Suprapubic skin (tissue), 4 donors: ENCODE measurements around the gene WDFY2. TPM values are rescaled to one million over a fixed set of nuclear protein-coding genes. Genes with fewer than 3 reads are reported as not detected.

ENCODE experiments used
- DNase-seq, 2 donors: peaks; one replicate each; pipeline ENCODE4 v3.0.0-alpha.2; 2019; ENCODE audit warnings: low spot score in 2 of 2
- H3K27ac ChIP-seq: fragments of 200-600 bp; sonication (generic); one replicate; pipeline ENCODE4 v1.5.1; 2019
- H3K27me3 ChIP-seq: fragments of 200-600 bp; sonication (generic); one replicate; pipeline ENCODE4 v1.5.1; 2019
- H3K36me3 ChIP-seq: fragments of 200-600 bp; sonication (generic); one replicate; pipeline ENCODE4 v1.5.1; 2019
- H3K4me1 ChIP-seq: fragments of 200-600 bp; sonication (generic); one replicate; pipeline ENCODE4 v1.5.1; 2019
- H3K4me3 ChIP-seq: fragments of 200-600 bp; sonication (generic); one replicate; pipeline ENCODE4 v1.5.1; 2019; ENCODE audit warnings: mild to moderate bottlenecking
- H3K9me3 ChIP-seq: fragments of 200-600 bp; sonication (generic); one replicate; pipeline ENCODE4 v1.5.1; 2019
- EP300 ChIP-seq: sonication (generic); formaldehyde crosslinking; IDR thresholded peaks from one replicate; pipeline ENCODE4 v1.6.1; 2017; ENCODE audit warnings: antibody characterized with exemption
- POLR2A ChIP-seq, 2 donors: fragments of 450-650 bp; IDR thresholded peaks; one replicate each; pipeline ENCODE4 v1.6.1; 2017; ENCODE audit warnings: antibody characterized with exemption in 2 of 2, mild to moderate bottlenecking in 2 of 2, moderate library complexity in 2 of 2
- POLR2AphosphoS5 ChIP-seq, 3 donors: sonication (generic); formaldehyde crosslinking; IDR thresholded peaks; one replicate each; pipeline ENCODE4 v1.6.1; 2017; ENCODE audit warnings: antibody characterized with exemption in 3 of 3
- WGBS: methylation state at CpG from one replicate; pipeline ENCODE4 v1.1.5; 2018; 5-methylcytosine and 5-hydroxymethylcytosine counted together
- total RNA-seq, 4 donors: library from RNA; depleted of rRNA; stranded (reverse); fragments of >200 nt; gene quantifications; one replicate each; pipeline ENCODE4 v1.1.0, GENCODE V29; 2016
- TF ChIP-seq, protein P1 (sequence below), 2 donors: fragments of 200-600 bp in 1 of 2; fragments of 450-650 bp in 1 of 2; sonication (generic) in 1 of 2; IDR thresholded peaks; one replicate each; pipeline ENCODE4 v1.5.1; 2016 to 2019; ENCODE audit warnings: antibody characterized with exemption in 2 of 2, mild to moderate bottlenecking in 1 of 2, moderate library complexity in 1 of 2

Gene WDFY2
- total RNA-seq, 4 donors from 2014 or later = 35.3 to 99.2 (median 40.4) TPM

DNA sequence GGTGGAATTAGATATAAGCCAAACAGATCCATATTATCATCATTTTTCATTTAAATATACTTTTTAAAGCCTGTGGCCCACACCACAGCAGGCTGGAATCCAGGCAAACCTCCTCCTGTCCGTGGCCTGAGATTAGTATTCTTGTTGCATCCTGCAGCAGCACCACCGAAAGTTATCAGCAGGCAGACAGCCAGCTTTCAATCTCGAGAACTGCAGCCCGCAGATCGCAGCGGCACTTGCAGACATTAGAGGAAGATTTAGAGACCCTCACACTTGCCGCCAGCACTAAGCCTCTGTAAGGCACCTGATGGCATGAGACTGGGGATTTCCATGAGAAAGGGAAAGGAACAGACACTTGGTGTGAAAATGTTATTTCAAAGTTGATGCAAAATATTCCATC lies 212.3 kb downstream of the WDFY2 start:
- Histone ChIP-seq H3K9me3 (no peaks in the 10 kb centered on the region), H3K27ac (no peak overlapping the region), H3K4me1 (peaks cover 17% of the 10 kb centered on the region), H3K36me3 (peaks cover 5% of the 10 kb centered on the region), H3K4me3 (no peak overlapping the region), H3K27me3 (no peaks in the 10 kb centered on the region)
- peak in 1 of 2 donors; percentile 35 for DNase-seq
- WGBS = 96% methylated on average over 7 of the region's 7 CpGs
- TF ChIP-seq EP300 (no peak), POLR2AphosphoS5 (IDR thresholded peaks at IDR 0.05) (no peak), POLR2A (IDR thresholded peaks at IDR 0.05) (no peak)
- TF ChIP-seq, protein P1, sequence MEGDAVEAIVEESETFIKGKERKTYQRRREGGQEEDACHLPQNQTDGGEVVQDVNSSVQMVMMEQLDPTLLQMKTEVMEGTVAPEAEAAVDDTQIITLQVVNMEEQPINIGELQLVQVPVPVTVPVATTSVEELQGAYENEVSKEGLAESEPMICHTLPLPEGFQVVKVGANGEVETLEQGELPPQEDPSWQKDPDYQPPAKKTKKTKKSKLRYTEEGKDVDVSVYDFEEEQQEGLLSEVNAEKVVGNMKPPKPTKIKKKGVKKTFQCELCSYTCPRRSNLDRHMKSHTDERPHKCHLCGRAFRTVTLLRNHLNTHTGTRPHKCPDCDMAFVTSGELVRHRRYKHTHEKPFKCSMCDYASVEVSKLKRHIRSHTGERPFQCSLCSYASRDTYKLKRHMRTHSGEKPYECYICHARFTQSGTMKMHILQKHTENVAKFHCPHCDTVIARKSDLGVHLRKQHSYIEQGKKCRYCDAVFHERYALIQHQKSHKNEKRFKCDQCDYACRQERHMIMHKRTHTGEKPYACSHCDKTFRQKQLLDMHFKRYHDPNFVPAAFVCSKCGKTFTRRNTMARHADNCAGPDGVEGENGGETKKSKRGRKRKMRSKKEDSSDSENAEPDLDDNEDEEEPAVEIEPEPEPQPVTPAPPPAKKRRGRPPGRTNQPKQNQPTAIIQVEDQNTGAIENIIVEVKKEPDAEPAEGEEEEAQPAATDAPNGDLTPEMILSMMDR (IDR thresholded peaks at IDR 0.05) = no peak

DNA sequence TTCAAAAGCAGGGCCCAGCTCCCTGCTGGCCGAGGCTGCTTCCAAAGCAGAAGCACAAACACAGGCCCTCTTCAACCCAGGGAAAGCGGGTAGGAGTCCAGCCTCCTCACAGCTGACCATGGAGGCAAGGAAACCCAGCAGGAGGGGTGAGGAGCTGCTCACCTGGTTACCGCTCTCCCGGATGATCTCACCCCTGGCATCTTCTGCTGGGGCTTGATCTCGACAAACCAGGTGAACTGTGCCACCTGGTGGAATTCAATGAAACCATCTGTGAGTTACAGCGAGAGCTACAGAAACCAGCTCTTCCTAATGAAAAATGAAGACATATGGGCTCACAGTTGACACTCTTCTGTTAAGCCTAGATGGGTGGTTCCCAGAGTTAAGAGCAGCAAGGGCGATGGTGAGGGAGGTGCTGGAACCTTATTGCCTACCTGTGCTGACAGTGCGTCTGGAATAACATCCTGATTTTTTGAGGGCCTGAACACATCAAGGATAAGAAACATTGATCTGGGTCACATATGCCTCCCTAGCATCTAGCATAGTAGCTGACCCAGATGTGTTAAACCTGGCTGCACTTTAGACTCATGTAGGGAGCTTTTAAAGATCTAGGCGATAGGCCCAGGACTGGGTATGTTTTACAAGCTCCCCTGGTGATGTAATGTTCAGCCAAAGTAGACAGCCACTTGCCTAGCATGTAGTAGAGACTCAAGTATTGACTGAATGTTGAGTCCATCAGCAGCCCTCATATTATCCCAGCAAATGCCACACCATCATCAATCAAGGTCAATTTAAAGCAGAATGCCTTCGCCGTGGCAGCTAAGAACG lies 213.6 kb downstream of the WDFY2 start:
- TF ChIP-seq, protein P1 (IDR thresholded peaks at IDR 0.05) = peak; percentile 43 to 44
- no peak for TF ChIP-seq EP300
- H3K36me3 ChIP-seq = peaks cover 5% of the 10 kb centered on the region
- peak in 1 of 2 donors; percentile 62 for DNase-seq
- H3K27ac ChIP-seq = no peak overlapping the region
- no peaks in the 10 kb centered on the region for H3K27me3 ChIP-seq
- H3K9me3 ChIP-seq = no peaks in the 10 kb centered on the region
- no peak overlapping the region for H3K4me3 ChIP-seq
- 62% methylated on average over 10 of the region's 12 CpGs for WGBS
- H3K4me1 ChIP-seq = peaks cover 31% of the 10 kb centered on the region

DNA sequence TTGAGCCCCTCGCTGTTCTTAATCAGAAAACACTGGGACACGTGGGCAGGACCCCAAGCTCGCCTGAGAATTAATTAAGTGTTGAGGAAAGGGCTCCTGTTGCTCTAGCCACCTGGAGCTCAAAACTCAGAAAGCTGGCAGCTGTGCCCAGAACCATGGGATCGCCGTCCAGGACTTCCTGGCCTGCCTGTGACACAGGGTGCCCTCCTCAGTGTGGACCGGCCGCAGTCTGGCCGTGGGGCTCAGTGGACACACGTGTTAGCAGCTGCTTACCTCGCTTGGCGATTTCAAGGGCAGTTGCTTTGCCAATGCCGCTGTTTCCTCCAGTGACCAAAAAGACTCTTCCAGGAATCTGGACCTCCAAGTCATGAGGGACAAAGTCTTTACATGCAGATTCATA lies 215.0 kb downstream of the WDFY2 start:
- no peak overlapping the region for H3K4me3 ChIP-seq
- TF ChIP-seq, protein P1 (IDR thresholded peaks at IDR 0.05) = no peak
- TF ChIP-seq EP300 (no peak), POLR2AphosphoS5 (IDR thresholded peaks at IDR 0.05) (no peak), POLR2A (IDR thresholded peaks at IDR 0.05) (no peak)
- WGBS = 92% methylated on average over 6 of the region's 12 CpGs
- H3K27me3 ChIP-seq = no peaks in the 10 kb centered on the region
- H3K36me3 ChIP-seq = peaks cover 5% of the 10 kb centered on the region
- peaks cover 37% of the 10 kb centered on the region for H3K4me1 ChIP-seq
- H3K9me3 ChIP-seq = no peaks in the 10 kb centered on the region
- peak in 1 of 2 donors; percentile 46 for DNase-seq
- no peak overlapping the region for H3K27ac ChIP-seq

- peak in 1 of 2 donors; percentile 66 for DNase-seq
- peaks cover 49% of the 10 kb centered on the region for H3K4me1 ChIP-seq
- TF ChIP-seq POLR2AphosphoS5 (IDR thresholded peaks at IDR 0.05) (no peak), POLR2A (IDR thresholded peaks at IDR 0.05) (no peak), EP300 (no peak)
- TF ChIP-seq, protein P1 (IDR thresholded peaks at IDR 0.05) = no peak
- H3K27ac ChIP-seq = no peak overlapping the region
- H3K9me3 ChIP-seq = no peaks in the 10 kb centered on the region
- no peaks in the 10 kb centered on the region for H3K27me3 ChIP-seq
- WGBS = 81% methylated on average over 5 of the region's 5 CpGs
- peaks cover 5% of the 10 kb centered on the region for H3K36me3 ChIP-seq
- H3K4me3 ChIP-seq = no peak overlapping the region
Measured at GRCh38 chr13:51800486-51800885, 216.2 kb downstream of the WDFY2 start.

- Histone ChIP-seq H3K36me3 (peaks cover 5% of the 10 kb centered on the region), H3K27ac (peak overlapping the region; percentile 99), H3K4me1 (peaks cover 59% of the 10 kb centered on the region), H3K9me3 (no peaks in the 10 kb centered on the region), H3K27me3 (no peaks in the 10 kb centered on the region), H3K4me3 (peak overlapping the region; percentile 11)
- 44% methylated on average over 7 of the region's 7 CpGs for WGBS
- peak in 1 of 2 donors; percentile 87 for DNase-seq
- TF ChIP-seq POLR2AphosphoS5 (IDR thresholded peaks at IDR 0.05) = no peak
- TF ChIP-seq POLR2A (IDR thresholded peaks at IDR 0.05) = no peak
- no peak for TF ChIP-seq EP300
- TF ChIP-seq, protein P1 (IDR thresholded peaks at IDR 0.05) = no peak
Measured at GRCh38 chr13:51801631-51802099, 217.4 kb downstream of the WDFY2 start.
